ENCODE results near the gene PRKCB.

Gene PRKCB

DNA sequence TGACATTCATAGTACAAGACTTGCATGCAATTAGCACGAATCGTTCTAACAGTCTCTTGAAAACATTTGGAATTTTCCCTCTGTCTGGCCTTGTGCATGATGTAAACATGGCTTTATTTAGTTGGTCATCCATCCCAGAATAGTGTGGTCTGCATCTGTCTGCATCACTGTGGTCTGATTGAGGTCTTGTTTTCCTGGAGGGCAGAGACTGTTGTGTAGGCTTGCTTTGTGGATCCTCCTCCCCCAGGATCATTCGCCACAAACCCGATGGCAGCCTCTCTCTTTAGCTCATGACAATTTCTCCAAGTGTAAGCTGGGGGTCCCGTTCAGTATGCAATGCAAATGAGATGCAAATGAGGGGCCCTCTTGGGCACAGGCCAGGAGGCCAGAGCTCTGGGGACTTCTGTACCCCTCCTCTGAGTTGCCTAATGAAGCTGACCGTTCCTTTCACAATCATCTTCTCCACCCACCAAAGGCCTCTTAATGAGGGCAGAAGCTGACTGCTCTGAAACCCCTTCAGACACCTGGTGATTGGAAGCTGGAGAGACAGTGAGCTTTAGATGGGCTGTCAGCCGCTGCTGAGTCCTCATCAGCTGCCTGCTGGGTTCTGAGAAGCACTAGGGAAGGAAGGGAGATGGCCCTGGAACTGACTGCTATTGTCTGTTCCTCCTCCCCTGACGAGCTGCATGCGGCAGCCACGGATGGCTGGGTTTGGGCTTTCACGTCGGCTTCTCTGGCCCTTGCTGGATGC lies 219.1 kb downstream of the PRKCB start:
- POLR2A ChIA-PET = interaction anchor here (0.6 kb wide), 1 partner anchor 272 kb away, joined by 5 read pairs; no protein-coding TSS in a partner anchor

DNA sequence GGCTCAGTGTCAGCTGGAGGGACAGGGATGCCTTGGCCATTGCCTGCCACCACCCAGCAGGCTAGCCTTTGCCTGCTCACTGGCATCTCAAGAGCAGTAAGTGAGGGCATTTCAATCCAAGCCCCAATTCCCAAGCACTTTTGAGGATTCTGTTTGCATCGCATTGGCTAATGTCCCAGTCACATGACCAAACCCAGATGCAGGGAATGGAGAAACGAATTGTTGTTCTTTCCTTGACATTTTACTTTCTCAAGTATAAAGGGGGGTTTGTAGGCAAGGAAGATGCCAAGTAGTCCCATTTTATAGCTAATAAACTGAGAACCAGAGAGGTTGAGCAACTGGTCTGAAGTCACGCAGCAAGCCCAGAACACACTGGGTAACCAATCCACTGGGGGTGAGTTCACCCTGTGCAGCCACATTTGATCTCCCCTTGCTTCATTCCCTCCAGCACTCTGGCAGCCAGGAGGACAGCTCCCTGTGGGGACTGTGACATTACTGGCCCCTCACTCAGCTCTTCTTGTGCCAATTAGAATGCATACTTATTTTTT lies 226.6 kb downstream of the PRKCB start:
- Histone ChIP-seq H3K9me3 (ENCODE audit: control insufficient read depth, insufficient read depth, low read depth, low read length) (no peaks in the 10 kb centered on the region), H3K27ac (ENCODE audit: extremely low read depth, low read depth, low read length) (no peak overlapping the region), H3K36me3 (ENCODE audit: control insufficient read depth in 2 of 2, insufficient read depth in 1 of 2, low read length in 2 of 2) (no peaks in the 10 kb centered on the region), H3K4me1 (ENCODE audit: control insufficient read depth, insufficient read depth, low read length) (no peaks in the 10 kb centered on the region), H3K4me3 (ENCODE audit: low read depth, low read length) (no peak overlapping the region)
- TF ChIP-seq ZBTB8A (tag by site-specific recombination; IDR thresholded peaks at IDR 0.05) (no peak), ZNF571 (tag by site-specific recombination; IDR thresholded peaks at IDR 0.05) (no peak), ZNF596 (tag by site-specific recombination; IDR thresholded peaks at IDR 0.05) (no peak), REPIN1 (tag by site-specific recombination; IDR thresholded peaks at IDR 0.05; ENCODE audit: low read depth) (no peak), ZNF169 (tag by site-specific recombination; IDR thresholded peaks at IDR 0.05) (no peak), ZNF514 (tag by site-specific recombination; IDR thresholded peaks at IDR 0.05) (no peak), ZNF132 (tag by site-specific recombination; IDR thresholded peaks at IDR 0.05; ENCODE audit: borderline replicate concordance) (no peak), ZSCAN23 (tag by site-specific recombination; IDR thresholded peaks at IDR 0.05) (no peak)
- TF ChIP-seq, protein P1, sequence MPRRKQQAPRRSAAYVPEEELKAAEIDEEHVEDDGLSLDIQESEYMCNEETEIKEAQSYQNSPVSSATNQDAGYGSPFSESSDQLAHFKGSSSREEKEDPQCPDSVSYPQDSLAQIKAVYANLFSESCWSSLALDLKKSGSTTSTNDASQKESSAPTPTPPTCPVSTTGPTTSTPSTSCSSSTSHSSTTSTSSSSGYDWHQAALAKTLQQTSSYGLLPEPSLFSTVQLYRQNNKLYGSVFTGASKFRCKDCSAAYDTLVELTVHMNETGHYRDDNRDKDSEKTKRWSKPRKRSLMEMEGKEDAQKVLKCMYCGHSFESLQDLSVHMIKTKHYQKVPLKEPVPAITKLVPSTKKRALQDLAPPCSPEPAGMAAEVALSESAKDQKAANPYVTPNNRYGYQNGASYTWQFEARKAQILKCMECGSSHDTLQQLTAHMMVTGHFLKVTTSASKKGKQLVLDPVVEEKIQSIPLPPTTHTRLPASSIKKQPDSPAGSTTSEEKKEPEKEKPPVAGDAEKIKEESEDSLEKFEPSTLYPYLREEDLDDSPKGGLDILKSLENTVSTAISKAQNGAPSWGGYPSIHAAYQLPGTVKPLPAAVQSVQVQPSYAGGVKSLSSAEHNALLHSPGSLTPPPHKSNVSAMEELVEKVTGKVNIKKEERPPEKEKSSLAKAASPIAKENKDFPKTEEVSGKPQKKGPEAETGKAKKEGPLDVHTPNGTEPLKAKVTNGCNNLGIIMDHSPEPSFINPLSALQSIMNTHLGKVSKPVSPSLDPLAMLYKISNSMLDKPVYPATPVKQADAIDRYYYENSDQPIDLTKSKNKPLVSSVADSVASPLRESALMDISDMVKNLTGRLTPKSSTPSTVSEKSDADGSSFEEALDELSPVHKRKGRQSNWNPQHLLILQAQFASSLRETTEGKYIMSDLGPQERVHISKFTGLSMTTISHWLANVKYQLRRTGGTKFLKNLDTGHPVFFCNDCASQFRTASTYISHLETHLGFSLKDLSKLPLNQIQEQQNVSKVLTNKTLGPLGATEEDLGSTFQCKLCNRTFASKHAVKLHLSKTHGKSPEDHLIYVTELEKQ (tag by site-specific recombination; IDR thresholded peaks at IDR 0.05; ENCODE audit: borderline replicate concordance) = no peak
- ChIA-PET CTCF (interaction anchor here (0.7 to 3.6 kb wide), 2 partner anchors 8 to 22 kb away, joined by 3 to 13 read pairs; no protein-coding TSS in a partner anchor), POLR2A (interaction anchor here (0.6 kb wide), 1 partner anchor 10 kb away, joined by 5 read pairs; no protein-coding TSS in a partner anchor)

More for the DNA sequence above, 219.1 kb downstream of the PRKCB start:
- H3K36me3 ChIP-seq (ENCODE audit: control insufficient read depth in 2 of 2, insufficient read depth in 1 of 2, low read length in 2 of 2) = no peaks in the 10 kb centered on the region
- H3K9me3 ChIP-seq (ENCODE audit: control insufficient read depth, insufficient read depth, low read depth, low read length) = no peaks in the 10 kb centered on the region
- H3K4me1 ChIP-seq (ENCODE audit: control insufficient read depth, insufficient read depth, low read length) = no peaks in the 10 kb centered on the region
- no peak overlapping the region for H3K27ac ChIP-seq (ENCODE audit: extremely low read depth, low read depth, low read length)
- H3K4me3 ChIP-seq (ENCODE audit: low read depth, low read length) = no peak overlapping the region
- CTCF ChIA-PET = interaction anchor here (1.2 to 2.0 kb wide), 3 partner anchors 9 to 16 kb away, joined by 3 to 12 read pairs (median 6); no protein-coding TSS in a partner anchor
- TF ChIP-seq ZNF112 (tag by site-specific recombination; IDR thresholded peaks at IDR 0.05) (no peak), GLIS1 (tag by site-specific recombination; IDR thresholded peaks at IDR 0.05) (no peak), ZNF155 (tag by site-specific recombination; IDR thresholded peaks at IDR 0.05) (no peak), ZNF391 (tag by site-specific recombination; IDR thresholded peaks at IDR 0.05; ENCODE audit: borderline replicate concordance, low read depth) (no peak), ZNF473 (tag by site-specific recombination; IDR thresholded peaks at IDR 0.05) (no peak), ZNF19 (tag by site-specific recombination; IDR thresholded peaks at IDR 0.05; ENCODE audit: low read depth) (no peak), ZNF114 (tag by site-specific recombination; IDR thresholded peaks at IDR 0.05) (no peak), ZNF792 (tag by site-specific recombination; IDR thresholded peaks at IDR 0.05) (no peak)
- TF ChIP-seq, protein P1 (tag by site-specific recombination; IDR thresholded peaks at IDR 0.05; ENCODE audit: borderline replicate concordance) = no peak
- TF ChIP-seq, protein P2, sequence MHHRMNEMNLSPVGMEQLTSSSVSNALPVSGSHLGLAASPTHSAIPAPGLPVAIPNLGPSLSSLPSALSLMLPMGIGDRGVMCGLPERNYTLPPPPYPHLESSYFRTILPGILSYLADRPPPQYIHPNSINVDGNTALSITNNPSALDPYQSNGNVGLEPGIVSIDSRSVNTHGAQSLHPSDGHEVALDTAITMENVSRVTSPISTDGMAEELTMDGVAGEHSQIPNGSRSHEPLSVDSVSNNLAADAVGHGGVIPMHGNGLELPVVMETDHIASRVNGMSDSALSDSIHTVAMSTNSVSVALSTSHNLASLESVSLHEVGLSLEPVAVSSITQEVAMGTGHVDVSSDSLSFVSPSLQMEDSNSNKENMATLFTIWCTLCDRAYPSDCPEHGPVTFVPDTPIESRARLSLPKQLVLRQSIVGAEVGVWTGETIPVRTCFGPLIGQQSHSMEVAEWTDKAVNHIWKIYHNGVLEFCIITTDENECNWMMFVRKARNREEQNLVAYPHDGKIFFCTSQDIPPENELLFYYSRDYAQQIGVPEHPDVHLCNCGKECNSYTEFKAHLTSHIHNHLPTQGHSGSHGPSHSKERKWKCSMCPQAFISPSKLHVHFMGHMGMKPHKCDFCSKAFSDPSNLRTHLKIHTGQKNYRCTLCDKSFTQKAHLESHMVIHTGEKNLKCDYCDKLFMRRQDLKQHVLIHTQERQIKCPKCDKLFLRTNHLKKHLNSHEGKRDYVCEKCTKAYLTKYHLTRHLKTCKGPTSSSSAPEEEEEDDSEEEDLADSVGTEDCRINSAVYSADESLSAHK (tag by site-specific recombination; IDR thresholded peaks at IDR 0.05) = no peak

All from HEK293 (cell line).